ENCODE data around the gene RBKS.

RBKS gene

GRCh38 chr2:27838502-27838901 is 51.7 kb downstream of the RBKS start:
- H3K9me3 ChIP-seq (ENCODE audit: insufficient read depth, low read length) = no peaks in the 10 kb centered on the region

GRCh38 chr2:27833931-27834330 is 56.3 kb downstream of the RBKS start:
- TF ChIP-seq, protein P1, sequence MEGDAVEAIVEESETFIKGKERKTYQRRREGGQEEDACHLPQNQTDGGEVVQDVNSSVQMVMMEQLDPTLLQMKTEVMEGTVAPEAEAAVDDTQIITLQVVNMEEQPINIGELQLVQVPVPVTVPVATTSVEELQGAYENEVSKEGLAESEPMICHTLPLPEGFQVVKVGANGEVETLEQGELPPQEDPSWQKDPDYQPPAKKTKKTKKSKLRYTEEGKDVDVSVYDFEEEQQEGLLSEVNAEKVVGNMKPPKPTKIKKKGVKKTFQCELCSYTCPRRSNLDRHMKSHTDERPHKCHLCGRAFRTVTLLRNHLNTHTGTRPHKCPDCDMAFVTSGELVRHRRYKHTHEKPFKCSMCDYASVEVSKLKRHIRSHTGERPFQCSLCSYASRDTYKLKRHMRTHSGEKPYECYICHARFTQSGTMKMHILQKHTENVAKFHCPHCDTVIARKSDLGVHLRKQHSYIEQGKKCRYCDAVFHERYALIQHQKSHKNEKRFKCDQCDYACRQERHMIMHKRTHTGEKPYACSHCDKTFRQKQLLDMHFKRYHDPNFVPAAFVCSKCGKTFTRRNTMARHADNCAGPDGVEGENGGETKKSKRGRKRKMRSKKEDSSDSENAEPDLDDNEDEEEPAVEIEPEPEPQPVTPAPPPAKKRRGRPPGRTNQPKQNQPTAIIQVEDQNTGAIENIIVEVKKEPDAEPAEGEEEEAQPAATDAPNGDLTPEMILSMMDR (IDR thresholded peaks at IDR 0.05; ENCODE audit: low read depth, low read length) = no peak
- no peak for TF ChIP-seq EZH2phosphoT487 (IDR thresholded peaks at IDR 0.05; ENCODE audit: low read depth)
- Histone ChIP-seq H3K4me1 (ENCODE audit: low read length) (peaks cover 10% of the 10 kb centered on the region), H3K79me2 (ENCODE audit: low read length) (no peaks in the 10 kb centered on the region), H2AFZ (ENCODE audit: low read depth, low read length) (no peak overlapping the region), H3K27ac (ENCODE audit: low read length) (no peak overlapping the region), H3K4me3 (ENCODE audit: low read length) (no peak overlapping the region), H3K4me2 (ENCODE audit: low read length) (no peak overlapping the region), H3K36me3 (replicated peaks; ENCODE audit: low read depth, low read length) (no peaks in the 10 kb centered on the region), H3K9me3 (ENCODE audit: insufficient read depth, low read length) (no peaks in the 10 kb centered on the region), H3K27me3 (ENCODE audit: low read depth, low read length) (peaks cover 13% of the 10 kb centered on the region), H4K20me1 (ENCODE audit: insufficient read depth, low read length) (no peaks in the 10 kb centered on the region), H3K9ac (ENCODE audit: low read length) (no peak overlapping the region)

More at GRCh38 chr2:27838502-27838901, 51.7 kb downstream of the RBKS start:
- no peak for TF ChIP-seq EZH2phosphoT487 (IDR thresholded peaks at IDR 0.05; ENCODE audit: low read depth)
- TF ChIP-seq, protein P1 (IDR thresholded peaks at IDR 0.05; ENCODE audit: low read depth, low read length) = no peak
- Histone ChIP-seq H3K27me3 (ENCODE audit: low read depth, low read length) (no peaks in the 10 kb centered on the region), H3K9ac (ENCODE audit: low read length) (no peak overlapping the region), H3K36me3 (replicated peaks; ENCODE audit: low read depth, low read length) (no peaks in the 10 kb centered on the region), H3K4me3 (ENCODE audit: low read length) (no peak overlapping the region), H3K4me2 (ENCODE audit: low read length) (no peak overlapping the region), H3K79me2 (ENCODE audit: low read length) (no peaks in the 10 kb centered on the region), H2AFZ (ENCODE audit: low read depth, low read length) (no peak overlapping the region), H4K20me1 (ENCODE audit: insufficient read depth, low read length) (no peaks in the 10 kb centered on the region), H3K4me1 (ENCODE audit: low read length) (no peaks in the 10 kb centered on the region), H3K27ac (ENCODE audit: low read length) (no peak overlapping the region)

GRCh38 chr2:27832396-27832795 is 57.8 kb downstream of the RBKS start:
- H3K4me1 ChIP-seq (ENCODE audit: low read length) = peaks cover 10% of the 10 kb centered on the region
- H3K4me2 ChIP-seq (ENCODE audit: low read length) = peak overlapping the region; percentile 54
- no peak overlapping the region for H3K27ac ChIP-seq (ENCODE audit: low read length)
- peak overlapping the region; percentile 34 for H2AFZ ChIP-seq (ENCODE audit: low read depth, low read length)
- H3K4me3 ChIP-seq (ENCODE audit: low read length) = peak overlapping the region; percentile 47
- H3K9ac ChIP-seq (ENCODE audit: low read length) = no peak overlapping the region
- no peaks in the 10 kb centered on the region for H3K9me3 ChIP-seq (ENCODE audit: insufficient read depth, low read length)
- H3K79me2 ChIP-seq (ENCODE audit: low read length) = no peaks in the 10 kb centered on the region
- no peaks in the 10 kb centered on the region for H3K36me3 ChIP-seq (replicated peaks; ENCODE audit: low read depth, low read length)
- no peaks in the 10 kb centered on the region for H4K20me1 ChIP-seq (ENCODE audit: insufficient read depth, low read length)
- peaks cover 13% of the 10 kb centered on the region for H3K27me3 ChIP-seq (ENCODE audit: low read depth, low read length)
- TF ChIP-seq EZH2phosphoT487 (IDR thresholded peaks at IDR 0.05; ENCODE audit: low read depth) = no peak
- TF ChIP-seq, protein P1 (IDR thresholded peaks at IDR 0.05; ENCODE audit: low read depth, low read length) = no peak

GRCh38 chr2:27831279-27832050 is 58.7 kb downstream of the RBKS start:
- Histone ChIP-seq H2AFZ (ENCODE audit: low read depth, low read length) (no peak overlapping the region), H3K27ac (ENCODE audit: low read length) (no peak overlapping the region), H3K4me2 (ENCODE audit: low read length) (no peak overlapping the region), H3K9me3 (ENCODE audit: insufficient read depth, low read length) (no peaks in the 10 kb centered on the region), H3K4me1 (ENCODE audit: low read length) (peaks cover 10% of the 10 kb centered on the region), H4K20me1 (ENCODE audit: insufficient read depth, low read length) (no peaks in the 10 kb centered on the region), H3K4me3 (ENCODE audit: low read length) (no peak overlapping the region), H3K79me2 (ENCODE audit: low read length) (no peaks in the 10 kb centered on the region), H3K27me3 (ENCODE audit: low read depth, low read length) (peaks cover 13% of the 10 kb centered on the region), H3K36me3 (replicated peaks; ENCODE audit: low read depth, low read length) (no peaks in the 10 kb centered on the region), H3K9ac (ENCODE audit: low read length) (no peak overlapping the region)
- TF ChIP-seq, protein P1 (IDR thresholded peaks at IDR 0.05; ENCODE audit: low read depth, low read length) = no peak
